Fibroblast of peridontal ligament (primary cell): ENCODE results near the gene G6PC3.
A peak's percentile ranks its signal among the peaks of the same experiment; 100 is the strongest.
"Not testable (repeated sequence)": the region's sequence is repeated elsewhere in the genome, so short reads cannot be mapped to it uniquely, and the experiment has no call there.

ENCODE experiments used
- DNase-seq: peaks from one replicate; pipeline ENCODE4 v3.0.0-alpha.2; 2010; ENCODE audit errors: extremely low read depth

Gene G6PC3

GRCh38 chr17:44070455-44071197, at the start of gene G6PC3:
G6PC3 (plus strand) TSS chr17:44070735; CDS start chr17:44070966, 231 bp downstream.
- peak; percentile 96 for DNase-seq

- not testable (repeated sequence) for DNase-seq
These were observed 49.3 kb upstream of the G6PC3 start for GRCh38 chr17:44021227-44021626.

- no peak for DNase-seq
These were observed 48.3 kb upstream of the G6PC3 start for GRCh38 chr17:44022246-44022645.

GRCh38 chr17:44023545-44024270, 46.8 kb upstream of the G6PC3 start:
- no peak for DNase-seq

GRCh38 chr17:44024271-44024663, 46.3 kb upstream of the G6PC3 start:
- DNase-seq, result no peak

- no peak for DNase-seq
These were observed 45.7 kb upstream of the G6PC3 start for GRCh38 chr17:44024853-44025252.

GRCh38 chr17:44029736-44030135, 40.8 kb upstream of the G6PC3 start:
- DNase-seq, result no peak

GRCh38 chr17:44030482-44030881, 40.1 kb upstream of the G6PC3 start:
- DNase-seq, result no peak

GRCh38 chr17:44033861-44034408, 36.6 kb upstream of the G6PC3 start:
- DNase-seq, result no peak

- not testable (repeated sequence) for DNase-seq
These were observed 35.8 kb upstream of the G6PC3 start for GRCh38 chr17:44034688-44035087.

GRCh38 chr17:44037471-44037870, 33.1 kb upstream of the G6PC3 start:
- DNase-seq, result no peak

- no peak for DNase-seq
These were observed 31.9 kb upstream of the G6PC3 start for GRCh38 chr17:44038604-44039011.

- DNase-seq, result peak; percentile 12
These were observed 30.5 kb upstream of the G6PC3 start for GRCh38 chr17:44039829-44040635.

- DNase-seq, result peak; percentile 85
These were observed 27.3 kb upstream of the G6PC3 start for GRCh38 chr17:44043272-44043696.

- peak; percentile 67 for DNase-seq
These were observed 26.5 kb upstream of the G6PC3 start for GRCh38 chr17:44044071-44044470.

GRCh38 chr17:44045486-44045885, 25.0 kb upstream of the G6PC3 start:
- no peak for DNase-seq

- DNase-seq, result not testable (repeated sequence)
These were observed 23.6 kb upstream of the G6PC3 start for GRCh38 chr17:44046893-44047292.

- no peak for DNase-seq
These were observed 21.1 kb upstream of the G6PC3 start for GRCh38 chr17:44049294-44050060.

- no peak for DNase-seq
These were observed 17.2 kb upstream of the G6PC3 start for GRCh38 chr17:44053125-44053872.

GRCh38 chr17:44059101-44059892, 11.2 kb upstream of the G6PC3 start:
- no peak for DNase-seq
